Stimulated activated CD8-positive, alpha-beta memory T cell treated with anti-CD3 and anti-CD28 coated beads, Interleukin-7, amount 100 ng/mL, for 4 hours (primary cell): Measurements from ENCODE around the gene CCDC33.
A peak's percentile ranks its signal among the peaks of the same experiment; 100 is the strongest.
"Not testable (repeated sequence)": the region's sequence is repeated elsewhere in the genome, so short reads cannot be mapped to it uniquely, and the experiment has no call there.

Source experiments
- DNase-seq, 2 donors: peaks; one replicate each; pipeline ENCODE4 v3.0.0-alpha.2; 2020; ENCODE audit warnings: low read depth in 2 of 2

The CCDC33 gene

GRCh38 chr15:74359376-74359775 is 123.2 kb downstream of the CCDC33 start:
- not testable (repeated sequence) for DNase-seq

GRCh38 chr15:74360855-74361254 is 124.7 kb downstream of the CCDC33 start:
- not testable (repeated sequence) for DNase-seq

GRCh38 chr15:74362482-74362881 is 126.4 kb downstream of the CCDC33 start:
- no peak for DNase-seq

GRCh38 chr15:74364936-74365597 is 128.9 kb downstream of the CCDC33 start:
- DNase-seq = no peak

GRCh38 chr15:74365598-74366445 is 129.7 kb downstream of the CCDC33 start:
- DNase-seq = no peak

GRCh38 chr15:74367296-74367854 is 131.2 kb downstream of the CCDC33 start, which contains the start of gene CYP11A1:
CYP11A1 (minus strand) TSS chr15:74367646; CDS start chr15:74367585, 61 bp downstream.
- no peak for DNase-seq

- no peak for DNase-seq
These were observed 132.0 kb downstream of the CCDC33 start for GRCh38 chr15:74368121-74368520.

- DNase-seq = no peak
These were observed 133.1 kb downstream of the CCDC33 start for GRCh38 chr15:74369084-74369745.

GRCh38 chr15:74369756-74370155 is 133.6 kb downstream of the CCDC33 start:
- DNase-seq = no peak

GRCh38 chr15:74370471-74370870 is 134.3 kb downstream of the CCDC33 start:
- DNase-seq = no peak

- no peak for DNase-seq
These were observed 137.0 kb downstream of the CCDC33 start for GRCh38 chr15:74373056-74373650.

- peak; percentile 92 to 95 for DNase-seq
These were observed 137.9 kb downstream of the CCDC33 start for GRCh38 chr15:74373731-74374647.

- no peak for DNase-seq
These were observed 138.6 kb downstream of the CCDC33 start for GRCh38 chr15:74374648-74375302.

GRCh38 chr15:74375303-74375693 is 139.2 kb downstream of the CCDC33 start:
- peak; percentile 69 to 83 for DNase-seq

- DNase-seq = no peak
These were observed 140.1 kb downstream of the CCDC33 start for GRCh38 chr15:74376226-74376625.

GRCh38 chr15:74376825-74377581 is 140.9 kb downstream of the CCDC33 start:
- DNase-seq = no peak

- DNase-seq = no peak
These were observed 142.0 kb downstream of the CCDC33 start for GRCh38 chr15:74377831-74378766.

GRCh38 chr15:74378848-74379247 is 142.7 kb downstream of the CCDC33 start:
- peak; percentile 62 to 68 for DNase-seq
